ENCODE measurements around the gene ITGA4.

ITGA4 gene

DNA sequence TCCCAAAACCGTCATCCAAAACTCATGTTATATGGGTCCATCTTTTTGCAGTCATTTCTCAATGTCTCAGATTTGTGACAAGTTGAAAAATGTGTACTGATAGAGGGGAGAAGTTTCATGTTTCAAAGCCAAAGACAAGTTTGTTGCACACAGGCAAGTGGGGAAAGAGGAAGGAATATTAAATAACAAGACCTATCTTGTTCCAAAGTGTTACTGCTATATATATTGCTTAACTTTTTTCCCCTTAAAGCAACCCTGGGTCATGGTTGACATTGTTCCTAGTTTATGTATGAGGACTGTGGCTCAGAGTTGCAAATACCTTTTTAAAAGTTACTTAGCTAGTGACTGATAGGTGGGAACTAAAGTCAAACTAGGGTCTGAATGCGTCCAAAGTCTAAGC is 1.7 kb downstream of the ITGA4 start:
- no peak for DNase-seq (ENCODE audit: low read depth)

GRCh38 chr2:181459621-181460021 is 2.4 kb downstream of the ITGA4 start:
- peak; percentile 51 for DNase-seq (ENCODE audit: low read depth)

DNA sequence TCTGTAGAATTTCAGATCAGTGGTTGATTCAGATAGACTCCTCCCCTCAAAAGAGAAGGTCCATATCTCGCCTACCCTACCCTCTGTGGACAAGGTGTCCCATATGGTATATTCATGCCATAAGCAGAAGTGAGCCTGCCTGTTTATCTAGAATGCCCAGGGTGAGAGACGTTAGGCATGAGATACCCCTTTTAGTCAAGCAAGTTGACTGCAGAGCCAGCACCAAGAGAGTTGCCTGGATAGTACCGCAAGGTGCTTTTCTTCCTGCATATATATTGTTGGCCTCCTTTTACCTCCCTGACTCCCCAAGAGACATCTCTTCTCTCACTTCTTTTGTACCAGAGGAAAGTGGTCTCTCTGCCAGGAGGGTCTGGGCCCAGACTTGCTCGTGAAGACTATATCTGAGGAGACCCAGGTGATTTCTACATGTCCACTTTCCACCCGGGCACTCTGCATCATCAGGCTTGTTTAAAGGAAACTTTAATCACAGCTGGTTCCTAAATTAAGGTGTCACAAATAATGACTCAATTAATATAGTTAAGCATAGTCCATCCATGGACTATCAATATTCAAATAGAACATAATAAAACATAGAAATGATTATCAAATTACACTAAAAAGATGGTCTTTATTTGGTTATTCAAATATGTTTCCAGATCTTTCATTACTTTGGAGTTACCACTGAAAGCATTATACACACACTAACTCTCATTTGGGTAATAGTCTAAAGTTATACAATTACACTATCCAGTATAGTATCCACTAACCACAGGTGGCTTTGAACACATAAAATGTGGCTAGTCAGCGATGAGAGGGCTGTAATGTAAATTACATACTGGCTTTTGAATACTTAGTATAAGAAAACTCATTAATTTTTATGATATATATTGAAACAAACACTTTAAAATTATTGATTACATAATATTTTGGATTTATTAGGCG is 4.1 kb downstream of the ITGA4 start:
- no peak for DNase-seq (ENCODE audit: low read depth)

GRCh38 chr2:181462033-181462432 is 4.8 kb downstream of the ITGA4 start:
- peak; percentile 17 for DNase-seq (ENCODE audit: low read depth)

DNA sequence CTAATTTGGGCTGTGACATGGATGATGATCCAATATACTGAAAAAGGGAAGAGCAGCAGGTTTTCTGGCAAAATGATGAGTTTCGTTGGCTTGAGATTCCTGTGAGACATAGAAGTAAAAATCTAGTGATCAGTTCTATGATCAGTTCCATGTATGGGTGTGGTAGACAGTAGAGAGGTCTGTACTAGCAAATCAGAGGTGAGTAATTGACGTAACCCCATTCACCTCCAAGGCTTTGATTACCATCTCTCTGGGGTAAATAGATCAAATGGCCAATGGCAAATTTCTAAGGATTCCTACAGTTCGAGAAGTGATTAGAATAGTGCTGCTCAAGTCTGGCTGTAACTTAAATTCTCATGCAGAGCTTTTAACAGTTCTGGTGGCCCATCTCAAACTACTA is 6.4 kb downstream of the ITGA4 start:
- no peak for DNase-seq (ENCODE audit: low read depth)

DNA sequence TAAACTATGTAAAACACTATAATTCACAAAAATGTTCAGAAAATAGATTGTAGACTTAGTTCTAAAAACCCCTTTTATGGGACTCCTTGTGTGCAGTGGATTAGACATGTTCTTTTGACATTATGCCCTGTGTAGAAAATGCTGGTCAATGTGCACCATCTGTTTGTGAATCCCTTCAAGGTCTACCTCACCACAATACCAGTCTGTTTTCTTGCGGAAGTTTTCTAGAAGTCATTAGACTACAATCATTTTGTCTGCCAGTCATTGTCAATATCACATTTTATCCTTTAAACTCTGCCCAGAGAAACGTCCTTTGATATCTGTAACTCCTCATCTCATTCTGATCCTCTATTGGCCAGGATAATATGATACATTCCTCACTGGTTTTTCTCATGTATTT is 7.8 kb downstream of the ITGA4 start:
- no peak for DNase-seq (ENCODE audit: low read depth)

DNA sequence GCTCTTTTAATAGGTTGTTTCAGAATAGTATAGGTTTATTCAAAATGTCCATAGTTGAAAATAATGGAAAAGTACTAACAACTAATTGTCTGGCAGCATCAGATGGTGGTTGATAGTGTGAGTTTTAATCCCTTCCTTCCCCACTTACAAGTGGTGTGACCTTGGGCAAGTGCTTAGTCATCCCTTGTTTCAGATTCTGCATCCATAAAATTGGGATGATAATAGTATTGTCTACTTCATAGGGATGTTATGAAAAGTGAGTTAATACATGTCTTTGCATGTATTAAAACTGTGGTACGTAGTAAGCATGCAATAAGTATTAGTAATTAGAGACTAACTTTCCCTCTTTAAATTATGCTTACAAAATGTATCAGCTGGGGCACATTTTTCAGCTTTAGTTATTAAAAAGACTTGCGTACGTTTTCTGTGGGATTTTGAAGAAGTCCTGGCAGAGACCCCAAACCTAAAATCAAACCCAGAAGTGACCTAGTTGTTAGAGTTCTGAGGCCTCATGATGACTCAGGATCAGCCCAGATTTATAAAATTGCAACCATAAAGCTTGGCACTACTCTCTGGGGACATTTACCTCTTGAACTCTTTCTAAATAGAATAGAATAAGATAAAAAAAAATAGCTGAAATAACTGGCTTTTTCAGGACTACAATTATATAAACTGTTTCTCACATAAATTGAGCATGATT is 8.6 kb downstream of the ITGA4 start:
- peak; percentile 38 for DNase-seq (ENCODE audit: low read depth)

- peak; percentile 75 for DNase-seq (ENCODE audit: low read depth)
Measured at GRCh38 chr2:181466661-181467576, 9.7 kb downstream of the ITGA4 start.

- no peak for DNase-seq (ENCODE audit: low read depth)
Measured at GRCh38 chr2:181467966-181468707, 11.0 kb downstream of the ITGA4 start.

DNA sequence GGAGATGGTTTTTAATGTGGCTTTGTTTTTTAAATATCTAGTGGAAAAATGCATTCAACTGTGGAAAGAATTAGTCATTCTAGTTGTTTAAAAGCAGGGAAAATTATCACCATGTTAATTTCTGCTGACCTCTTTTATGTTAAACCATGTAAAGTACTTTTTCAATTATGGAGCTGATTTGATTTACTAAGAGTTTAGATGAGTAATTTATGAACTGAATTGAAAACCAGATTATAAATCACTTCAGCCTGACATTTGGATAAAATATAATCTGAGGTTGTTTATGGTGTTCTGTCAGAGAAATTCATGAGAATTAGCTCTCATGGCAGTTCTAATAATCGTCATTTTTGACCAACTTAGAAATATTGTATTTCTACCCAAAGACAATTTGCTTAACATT is 11.6 kb downstream of the ITGA4 start:
- no peak for DNase-seq (ENCODE audit: low read depth)

- DNase-seq (ENCODE audit: low read depth) = peak; percentile 80
Measured at GRCh38 chr2:181471226-181471625, 14.0 kb downstream of the ITGA4 start.

DNA sequence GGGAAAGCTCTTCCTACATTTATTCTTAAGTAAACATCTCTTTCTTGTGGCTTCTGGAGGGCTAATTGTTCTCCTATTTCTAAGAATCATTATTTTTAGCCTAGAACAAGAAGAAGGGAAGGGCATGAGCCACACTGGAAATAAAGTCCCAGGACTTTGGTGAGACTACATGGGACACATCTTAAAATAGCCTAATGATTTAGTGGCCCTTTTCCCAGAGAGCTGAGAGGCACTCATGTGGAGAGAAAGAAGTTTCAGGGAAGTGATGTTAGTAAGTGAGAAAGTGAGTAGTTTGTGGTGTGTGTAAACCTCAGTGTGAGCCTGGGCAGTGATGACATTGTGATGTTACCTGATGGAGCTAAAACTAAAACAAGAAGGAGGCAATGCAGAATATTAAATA is 14.6 kb downstream of the ITGA4 start:
- DNase-seq (ENCODE audit: low read depth) = no peak

DNA sequence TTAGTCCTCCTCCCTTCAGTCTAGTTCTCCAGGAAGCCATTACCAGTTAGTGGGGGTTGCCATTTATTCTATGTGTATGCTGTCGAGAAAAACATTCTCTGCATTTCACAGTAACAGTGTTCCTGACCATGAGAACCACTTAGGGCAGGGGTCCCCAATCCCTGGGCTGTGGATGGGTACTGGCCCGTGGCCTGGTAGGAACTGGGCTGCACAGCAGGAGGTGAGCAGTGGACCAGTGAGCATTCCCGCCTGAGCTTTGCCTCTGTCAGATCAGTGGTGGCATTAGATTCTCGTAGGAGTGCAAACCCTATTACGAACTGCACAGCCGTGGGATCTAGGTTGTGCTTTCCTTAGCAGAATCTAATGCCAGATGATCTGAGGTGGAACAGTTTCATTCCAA is 15.8 kb downstream of the ITGA4 start:
- no peak for DNase-seq (ENCODE audit: low read depth)

- DNase-seq (ENCODE audit: low read depth) = peak; percentile 53
Measured at GRCh38 chr2:181474222-181474881, 17.2 kb downstream of the ITGA4 start.

DNA sequence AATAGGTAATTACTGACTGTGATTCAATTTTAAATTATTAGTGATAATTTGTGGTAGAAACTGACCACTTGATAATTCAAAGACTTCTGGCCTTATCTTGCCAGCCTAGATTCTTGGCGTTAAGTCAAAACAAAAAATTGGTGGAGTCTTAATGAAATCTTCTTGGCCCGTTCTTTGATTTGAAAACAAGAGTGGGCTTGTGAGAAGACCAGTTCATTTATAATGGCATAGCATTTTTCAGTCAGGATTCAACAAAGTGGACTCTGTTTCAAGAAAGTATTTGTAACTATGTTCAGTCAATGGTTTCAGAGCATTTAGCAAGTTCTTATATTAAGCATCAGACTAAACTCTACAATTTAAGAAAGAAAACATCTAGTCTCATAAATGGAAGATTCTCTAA is 26.0 kb downstream of the ITGA4 start:
- DNase-seq (ENCODE audit: low read depth) = no peak

DNA sequence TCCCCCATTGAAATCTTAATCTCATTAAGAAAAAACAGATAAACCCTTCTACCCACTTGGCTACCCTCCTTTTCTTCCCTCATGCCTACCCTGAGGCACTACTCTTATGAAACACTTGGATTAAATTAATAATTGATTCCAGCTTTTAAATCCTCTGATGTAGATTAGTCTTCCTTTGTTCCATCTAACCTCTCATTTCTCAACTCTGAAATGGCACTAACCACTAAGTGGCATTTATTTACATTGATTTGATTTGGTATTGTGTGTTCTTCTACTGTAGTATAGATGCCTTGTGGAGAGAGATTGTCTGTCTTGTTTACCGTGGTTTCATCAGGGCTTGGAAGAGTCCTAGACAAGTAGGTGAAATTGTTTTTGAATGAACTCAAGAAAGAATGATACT is 26.7 kb downstream of the ITGA4 start:
- DNase-seq (ENCODE audit: low read depth) = no peak

DNA sequence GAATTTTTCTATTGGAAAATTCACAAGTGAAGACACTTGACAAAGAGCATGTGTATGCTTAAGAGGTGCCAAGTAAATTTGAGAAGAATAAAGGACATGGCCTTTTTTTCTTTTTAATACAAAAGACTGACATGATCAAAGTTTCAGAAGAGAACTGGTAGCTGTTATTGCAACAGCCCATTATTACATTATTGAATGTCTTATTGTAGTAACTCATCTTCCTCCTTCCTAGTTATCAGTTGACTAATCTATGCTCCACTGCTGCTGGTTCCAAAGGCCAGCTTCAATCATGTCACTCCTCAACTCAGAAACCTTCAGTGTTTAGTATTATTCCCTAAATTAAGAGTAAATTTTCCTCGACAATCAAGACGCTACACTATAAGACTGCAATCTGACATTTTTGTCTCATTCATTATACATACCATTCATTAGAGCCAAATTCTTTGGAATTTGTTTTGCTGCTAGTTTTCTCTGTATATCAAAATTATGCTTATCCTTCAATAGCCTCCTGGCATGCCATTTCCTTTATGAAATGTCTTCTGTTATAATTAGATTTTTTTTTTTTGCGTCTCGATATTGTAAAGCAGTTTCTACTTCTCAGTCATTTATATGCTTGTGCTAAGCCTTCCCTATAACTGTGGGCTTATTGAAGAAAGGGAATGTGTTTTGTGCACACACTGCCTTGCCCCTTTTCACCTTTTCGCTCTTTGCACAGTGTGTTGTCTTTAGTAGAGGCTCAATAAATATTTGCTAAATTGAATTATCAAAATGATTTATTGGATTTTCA is 27.9 kb downstream of the ITGA4 start:
- DNase-seq (ENCODE audit: low read depth) = no peak

DNA sequence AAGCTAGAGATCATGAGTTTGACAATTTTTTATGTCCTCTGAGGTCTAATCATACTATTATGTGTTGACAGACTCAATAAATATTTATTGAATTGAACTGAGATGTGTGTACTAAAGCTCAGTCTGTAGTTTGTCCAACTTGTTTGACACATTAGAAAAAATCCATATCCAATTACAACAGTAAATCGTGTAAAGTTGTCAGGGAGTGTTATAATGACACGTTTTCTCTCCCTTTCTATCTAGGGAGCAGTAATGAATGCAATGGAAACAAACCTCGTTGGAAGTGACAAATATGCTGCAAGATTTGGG is 28.4 kb downstream of the ITGA4 start:
- DNase-seq (ENCODE audit: low read depth) = no peak

- DNase-seq (ENCODE audit: low read depth) = no peak
Measured at GRCh38 chr2:181499231-181499630, 42.0 kb downstream of the ITGA4 start.

- DNase-seq (ENCODE audit: low read depth) = no peak
Measured at GRCh38 chr2:181500201-181500600, 43.0 kb downstream of the ITGA4 start.

All from ELR (cell line).